Effector memory CD4-positive, alpha-beta T cell (primary cell): Measurements from ENCODE around the gene FYN.
A peak's percentile ranks its signal among the peaks of the same experiment; 100 is the strongest.

ENCODE experiments used
- DNase-seq, 3 donors: peaks; one replicate each; pipeline ENCODE4 v3.0.0-alpha.2; 2020
- H3K27ac ChIP-seq: 2 replicates; pipeline ENCODE4 v1.7.0; 2013; ENCODE audit warnings: mild to moderate bottlenecking, low read length, moderate library complexity; ENCODE audit not compliant: insufficient read depth, poor library complexity, severe bottlenecking
- H3K27me3 ChIP-seq: replicated peaks from 2 replicates; pipeline ENCODE4 v1.7.0; 2013; ENCODE audit warnings: mild to moderate bottlenecking, low read length; ENCODE audit not compliant: insufficient read depth, control insufficient read depth, poor library complexity, severe bottlenecking
- H3K36me3 ChIP-seq: 2 replicates; pipeline ENCODE4 v1.7.0; 2013; ENCODE audit warnings: mild to moderate bottlenecking, low read length, moderate library complexity; ENCODE audit not compliant: control insufficient read depth, insufficient read depth
- H3K4me1 ChIP-seq: 2 replicates; pipeline ENCODE4 v1.7.0; 2013; ENCODE audit warnings: low read length, mild to moderate bottlenecking; ENCODE audit not compliant: control insufficient read depth, insufficient read depth, poor library complexity, severe bottlenecking
- H3K4me3 ChIP-seq: 2 replicates; pipeline ENCODE4 v1.7.0; 2013; ENCODE audit warnings: low read length, low read depth, mild to moderate bottlenecking; ENCODE audit not compliant: insufficient read depth, poor library complexity, severe bottlenecking
- H3K9me3 ChIP-seq: 2 replicates; pipeline ENCODE4 v1.7.0; 2013; ENCODE audit warnings: mild to moderate bottlenecking, low read length, moderate library complexity; ENCODE audit not compliant: control insufficient read depth

Gene FYN

GRCh38 chr6:111803804-111804203 lies 69.4 kb downstream of the FYN start:
- Histone ChIP-seq H3K27ac (peak overlapping the region; percentile 73), H3K4me3 (no peak overlapping the region), H3K4me1 (peaks cover 52% of the 10 kb centered on the region), H3K9me3 (no peaks in the 10 kb centered on the region), H3K27me3 (no peaks in the 10 kb centered on the region), H3K36me3 (peaks cover 5% of the 10 kb centered on the region)
- DNase-seq: no peak

DNA sequence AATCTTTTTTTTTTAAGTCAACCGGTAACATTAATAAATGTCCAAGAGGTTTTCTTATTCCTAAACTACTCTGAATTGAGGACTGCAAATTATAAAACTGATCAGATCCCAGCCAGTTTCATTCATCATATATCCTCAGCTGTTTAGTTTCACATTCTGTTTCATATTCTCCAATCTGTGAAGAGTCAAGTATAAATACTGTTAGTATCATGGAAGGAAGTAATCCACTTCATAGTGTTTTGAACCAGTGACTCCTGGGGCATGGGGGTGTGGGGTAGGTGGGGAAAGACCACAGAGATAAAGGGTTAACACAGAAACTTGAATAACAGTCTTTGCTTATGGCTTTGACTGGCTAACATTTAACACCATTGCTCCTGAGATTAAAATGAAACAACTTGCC lies 69.9 kb downstream of the FYN start:
- peaks cover 51% of the 10 kb centered on the region for H3K4me1 ChIP-seq
- H3K36me3 ChIP-seq: peaks cover 5% of the 10 kb centered on the region
- H3K4me3 ChIP-seq: no peak overlapping the region
- H3K9me3 ChIP-seq: no peaks in the 10 kb centered on the region
- peak overlapping the region; percentile 73 for H3K27ac ChIP-seq
- H3K27me3 ChIP-seq: no peaks in the 10 kb centered on the region
- DNase-seq: no peak

DNA sequence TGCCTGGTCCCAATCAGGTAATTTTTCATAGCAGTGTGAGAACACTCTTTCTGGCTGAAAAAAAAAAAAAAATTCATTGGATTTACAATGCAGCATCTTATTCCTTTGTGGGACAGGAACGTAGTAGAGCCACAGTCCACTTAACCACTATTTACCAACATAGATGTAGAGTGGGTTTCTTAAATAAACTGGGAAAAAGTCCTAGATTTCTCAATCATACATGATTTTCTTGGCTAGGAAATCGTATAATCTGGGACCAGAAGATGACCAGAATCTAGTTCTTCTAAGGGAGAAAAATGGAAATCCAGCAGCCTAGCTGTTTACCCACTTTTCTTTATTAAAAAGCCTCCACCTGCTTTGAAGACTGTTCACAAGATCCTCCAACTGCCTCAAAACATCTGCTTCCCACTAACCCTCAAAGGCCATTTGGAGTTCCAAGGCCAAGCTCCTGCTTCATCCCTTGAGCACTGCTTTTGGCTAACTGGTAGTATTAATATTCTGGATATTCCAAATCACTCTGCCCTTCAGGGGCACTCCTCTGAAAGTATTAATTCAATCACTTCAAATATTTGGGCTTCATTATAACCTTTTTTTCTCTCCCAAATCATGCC lies 70.4 kb downstream of the FYN start:
- H3K9me3 ChIP-seq: no peaks in the 10 kb centered on the region
- no peaks in the 10 kb centered on the region for H3K27me3 ChIP-seq
- peaks cover 5% of the 10 kb centered on the region for H3K36me3 ChIP-seq
- no peak for DNase-seq
- H3K4me1 ChIP-seq: peaks cover 46% of the 10 kb centered on the region
- peak overlapping the region; percentile 73 for H3K27ac ChIP-seq
- no peak overlapping the region for H3K4me3 ChIP-seq

GRCh38 chr6:111802015-111802414 lies 71.2 kb downstream of the FYN start:
- no peaks in the 10 kb centered on the region for H3K27me3 ChIP-seq
- DNase-seq: no peak
- peaks cover 46% of the 10 kb centered on the region for H3K4me1 ChIP-seq
- H3K9me3 ChIP-seq: no peaks in the 10 kb centered on the region
- no peak overlapping the region for H3K27ac ChIP-seq
- H3K36me3 ChIP-seq: peaks cover 5% of the 10 kb centered on the region
- H3K4me3 ChIP-seq: no peak overlapping the region

DNA sequence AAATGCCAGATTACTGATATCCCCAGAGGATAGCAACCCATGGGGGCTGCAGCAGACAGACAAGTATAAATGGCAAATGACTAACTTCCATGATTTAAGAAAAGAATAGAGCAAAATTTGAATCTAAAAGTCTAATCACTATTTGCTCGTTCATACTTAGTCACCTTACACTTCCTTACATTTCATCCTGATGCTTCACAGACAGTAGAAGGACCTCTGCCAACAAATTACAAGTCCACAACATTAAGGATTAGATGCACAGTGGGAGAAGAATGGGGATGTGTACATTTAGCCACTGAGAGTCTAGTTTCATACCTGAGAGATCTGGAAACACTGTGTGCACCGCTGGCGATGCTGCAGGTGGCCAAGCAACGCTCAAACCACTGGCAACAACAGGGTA lies 72.4 kb downstream of the FYN start:
- no peaks in the 10 kb centered on the region for H3K9me3 ChIP-seq
- no peak overlapping the region for H3K4me3 ChIP-seq
- peaks cover 37% of the 10 kb centered on the region for H3K4me1 ChIP-seq
- H3K27me3 ChIP-seq: no peaks in the 10 kb centered on the region
- no peak overlapping the region for H3K27ac ChIP-seq
- peaks cover 5% of the 10 kb centered on the region for H3K36me3 ChIP-seq
- no peak for DNase-seq

DNA sequence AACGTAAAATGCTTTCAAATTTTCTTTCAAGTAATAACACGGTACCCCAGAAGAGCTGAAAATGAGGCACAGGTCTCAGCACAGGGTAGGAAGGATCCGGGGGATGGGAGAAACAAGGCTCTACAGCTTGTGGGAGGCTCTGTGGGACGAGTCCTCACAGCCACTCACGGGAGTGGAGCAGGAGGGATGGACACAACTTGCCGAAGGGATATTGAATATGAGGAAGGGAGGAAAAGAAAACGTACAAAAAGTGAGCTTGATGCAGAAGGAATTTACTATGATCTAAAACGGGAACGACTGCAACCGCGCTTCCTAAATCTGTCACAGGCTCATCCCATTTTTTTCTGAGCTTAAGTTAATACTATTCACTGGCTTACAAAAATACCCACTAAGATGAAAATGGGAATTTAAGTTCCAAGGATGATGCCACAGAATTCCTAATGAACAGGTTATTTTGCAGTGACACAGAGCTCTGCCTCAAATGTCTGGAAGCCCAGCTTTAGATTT lies 72.9 kb downstream of the FYN start:
- H3K4me1 ChIP-seq: peaks cover 37% of the 10 kb centered on the region
- no peaks in the 10 kb centered on the region for H3K27me3 ChIP-seq
- H3K4me3 ChIP-seq: no peak overlapping the region
- H3K27ac ChIP-seq: no peak overlapping the region
- H3K36me3 ChIP-seq: peaks cover 5% of the 10 kb centered on the region
- no peaks in the 10 kb centered on the region for H3K9me3 ChIP-seq
- DNase-seq: no peak

DNA sequence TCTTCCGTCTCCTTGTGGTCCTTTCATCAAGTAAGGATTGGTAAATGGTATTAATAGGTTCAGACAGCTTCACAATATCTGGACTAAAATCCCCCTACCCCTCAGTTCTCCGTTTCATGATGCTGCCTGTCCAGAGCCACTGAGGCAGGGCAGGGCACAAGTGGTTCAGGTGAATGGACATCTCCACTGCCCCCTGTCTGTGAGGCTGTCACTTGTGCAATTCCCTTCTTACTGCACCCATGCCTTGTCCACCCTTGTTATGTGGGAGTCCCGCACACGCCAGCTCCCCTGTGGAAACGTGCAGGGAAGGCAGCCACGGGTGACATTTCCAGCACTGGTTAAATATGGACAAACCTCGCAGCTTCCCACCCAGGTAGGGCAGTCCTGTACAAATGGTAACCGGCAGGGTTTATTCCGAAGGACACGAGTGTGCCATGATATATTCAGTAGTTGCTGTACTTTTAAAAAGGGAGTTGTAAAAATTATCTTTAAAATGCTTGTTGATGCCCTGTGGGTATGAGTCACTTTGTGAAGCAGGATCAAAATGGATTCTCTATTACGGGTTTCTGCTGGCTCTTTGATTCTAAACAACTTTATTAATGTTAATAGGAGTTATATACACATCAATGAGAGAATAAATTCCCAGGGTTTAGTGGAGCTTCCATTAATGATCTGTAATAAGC lies 73.5 kb downstream of the FYN start:
- H3K27me3 ChIP-seq: no peaks in the 10 kb centered on the region

GRCh38 chr6:111798281-111798725 lies 74.9 kb downstream of the FYN start:
- DNase-seq: no peak
- no peak overlapping the region for H3K27ac ChIP-seq
- H3K27me3 ChIP-seq: no peaks in the 10 kb centered on the region
- peaks cover 5% of the 10 kb centered on the region for H3K36me3 ChIP-seq
- H3K4me3 ChIP-seq: no peak overlapping the region
- H3K9me3 ChIP-seq: no peaks in the 10 kb centered on the region
- H3K4me1 ChIP-seq: peaks cover 37% of the 10 kb centered on the region

More for the DNA sequence above, 73.5 kb downstream of the FYN start:
- H3K4me3 ChIP-seq: no peak overlapping the region
- H3K4me1 ChIP-seq: peaks cover 37% of the 10 kb centered on the region
- no peak overlapping the region for H3K27ac ChIP-seq
- peaks cover 5% of the 10 kb centered on the region for H3K36me3 ChIP-seq
- no peaks in the 10 kb centered on the region for H3K9me3 ChIP-seq
- DNase-seq: no peak

DNA sequence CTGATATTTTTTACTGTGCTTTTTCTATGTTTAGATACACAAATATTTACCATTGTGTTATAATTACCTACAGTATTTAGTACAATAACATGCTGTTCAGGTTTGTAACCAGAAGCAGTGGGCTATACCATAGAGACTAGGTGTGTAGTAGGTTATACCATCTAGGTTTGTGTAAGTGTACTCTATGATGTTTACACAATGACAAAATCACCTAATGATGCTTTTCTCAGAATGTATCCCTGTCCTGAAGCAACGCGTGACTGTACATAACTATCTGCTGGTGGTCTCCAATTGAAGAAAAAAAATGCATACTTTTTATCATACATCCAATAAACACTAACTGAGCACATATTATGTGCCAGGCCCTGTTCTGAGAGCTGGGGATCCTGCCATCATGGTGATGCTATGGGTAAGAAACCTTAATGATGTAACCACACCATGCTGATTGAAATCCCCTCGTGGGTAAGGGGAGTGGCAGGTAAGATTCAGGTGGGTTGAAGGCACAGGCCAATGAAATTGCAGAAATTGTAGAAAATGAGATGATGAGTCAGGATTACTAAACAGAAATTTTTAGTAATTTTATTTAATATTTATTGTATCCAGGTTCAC lies 76.8 kb downstream of the FYN start:
- Histone ChIP-seq H3K36me3 (peaks cover 1% of the 10 kb centered on the region), H3K4me3 (no peak overlapping the region), H3K27ac (no peak overlapping the region), H3K4me1 (peaks cover 37% of the 10 kb centered on the region), H3K9me3 (no peaks in the 10 kb centered on the region), H3K27me3 (no peaks in the 10 kb centered on the region)
- DNase-seq: no peak

DNA sequence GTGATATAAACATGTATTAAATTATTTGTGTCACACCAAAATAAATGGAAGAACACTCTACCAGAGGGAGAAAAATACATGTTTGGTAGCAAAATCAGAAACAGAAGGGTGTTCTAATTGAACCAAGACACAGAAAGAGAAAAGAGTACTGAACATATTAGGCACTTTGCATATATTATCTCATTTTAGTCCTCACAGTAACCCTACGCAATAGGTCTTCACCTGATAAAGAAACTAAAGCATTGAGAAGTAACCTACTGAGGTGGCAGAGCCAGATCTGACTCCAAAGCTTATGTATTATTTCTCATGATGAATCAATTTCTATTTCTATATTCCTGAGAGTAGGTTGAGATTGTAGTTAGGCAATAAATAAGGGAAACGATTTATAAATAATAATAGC lies 77.7 kb downstream of the FYN start:
- H3K27me3 ChIP-seq: no peaks in the 10 kb centered on the region
- H3K4me1 ChIP-seq: peaks cover 37% of the 10 kb centered on the region
- DNase-seq: no peak
- H3K36me3 ChIP-seq: no peaks in the 10 kb centered on the region
- peak overlapping the region; percentile 33 for H3K27ac ChIP-seq
- peak overlapping the region; percentile 27 for H3K4me3 ChIP-seq
- no peaks in the 10 kb centered on the region for H3K9me3 ChIP-seq
